ENCODE measurements around the gene DDRGK1. TPM values are rescaled to one million over a fixed set of nuclear protein-coding genes. Genes with fewer than 3 reads are reported as not detected.

DDRGK1 gene
- total RNA-seq, 1 experiment from 2014 or later: 65.5 TPM

GRCh38 chr20:3224681-3225421 is 20.4 kb upstream of the DDRGK1 start:
- no peaks in the 10 kb centered on the region for H3K27me3 ChIP-seq (ENCODE audit: control insufficient read depth, insufficient read depth, low read length)
- intact Hi-C loops (cut with micrococcal nuclease; ENCODE audit: unreplicated experiment) (no loop called here), in situ Hi-C loops (cut with HindIII; ENCODE audit: low pct_unique_long_range_greater_than_20kb, low sequenced_read_pairs) (no loop called here)
- H3K27ac ChIP-seq (ENCODE audit: low read length): peak overlapping the region; percentile 84
- ATAC-seq (peak; percentile 55), DNase-seq (ENCODE audit: low read depth, low spot score) (no peak)
- H3K9me3 ChIP-seq (ENCODE audit: control insufficient read depth, insufficient read depth, low read depth, low read length): no peaks in the 10 kb centered on the region
- no peaks in the 10 kb centered on the region for H3K36me3 ChIP-seq (ENCODE audit: control insufficient read depth, insufficient read depth, low read length)
- TF ChIP-seq SIN3A (IDR thresholded peaks at IDR 0.05; ENCODE audit: borderline replicate concordance, insufficient read depth, low read depth, low read length): no peak
- no peak for TF ChIP-seq CTCF (IDR thresholded peaks at IDR 0.05)
- no peak for TF ChIP-seq REST (IDR thresholded peaks at IDR 0.05; ENCODE audit: insufficient read depth in 1 of 2, low read depth in 2 of 2, low read length in 1 of 2)
- ChIA-PET CTCF (interaction anchor here (0.6 to 0.8 kb wide), 2 partner anchors 24 to 92 kb away, joined by 3 to 4 read pairs; no protein-coding TSS in a partner anchor), POLR2A (interaction anchor here (0.6 kb wide), 1 partner anchor 239 kb away, joined by 11 read pairs; no protein-coding TSS in a partner anchor)
- peaks cover 56% of the 10 kb centered on the region for H3K4me1 ChIP-seq (ENCODE audit: control insufficient read depth, insufficient read depth, low read length)
- no peak overlapping the region for H3K4me3 ChIP-seq (ENCODE audit: low read depth in 2 of 2, low read length in 2 of 2)
- no TSS peak for BruUV-seq (replicated peaks)

- ChIA-PET POLR2A (no interaction called here), CTCF (interaction anchor here (0.6 to 0.8 kb wide), 2 partner anchors 15 to 25 kb away, joined by 3 to 8 read pairs; partner anchors contain the start of gene SLC4A11)
- intact Hi-C loops (cut with micrococcal nuclease; ENCODE audit: unreplicated experiment): no loop called here
- peak overlapping the region; percentile 84 for H3K27ac ChIP-seq (ENCODE audit: low read length)
- in situ Hi-C loops (cut with HindIII; ENCODE audit: low pct_unique_long_range_greater_than_20kb, low sequenced_read_pairs): no loop called here
- peak; percentile 6; the same call in 1 of the 2 replicates for ATAC-seq
- no peak overlapping the region for H3K4me3 ChIP-seq (ENCODE audit: low read depth in 2 of 2, low read length in 2 of 2)
- BruUV-seq (replicated peaks): no TSS peak
- no peaks in the 10 kb centered on the region for H3K9me3 ChIP-seq (ENCODE audit: control insufficient read depth, insufficient read depth, low read depth, low read length)
- no peaks in the 10 kb centered on the region for H3K27me3 ChIP-seq (ENCODE audit: control insufficient read depth, insufficient read depth, low read length)
- H3K4me1 ChIP-seq (ENCODE audit: control insufficient read depth, insufficient read depth, low read length): peaks cover 58% of the 10 kb centered on the region
- no peak for TF ChIP-seq TCF7L2 (IDR thresholded peaks at IDR 0.05; ENCODE audit: low read depth, low read length)
- TF ChIP-seq POLR2AphosphoS5 (IDR thresholded peaks at IDR 0.05; ENCODE audit: low read depth, low read length): no peak
- no peak for TF ChIP-seq SIN3A (IDR thresholded peaks at IDR 0.05; ENCODE audit: borderline replicate concordance, insufficient read depth, low read depth, low read length)
- no peak for TF ChIP-seq REST (IDR thresholded peaks at IDR 0.05; ENCODE audit: insufficient read depth in 1 of 2, low read depth in 2 of 2, low read length in 1 of 2)
- TF ChIP-seq CTCF (IDR thresholded peaks at IDR 0.05): no peak
- no peaks in the 10 kb centered on the region for H3K36me3 ChIP-seq (ENCODE audit: control insufficient read depth, insufficient read depth, low read length)
- DNase-seq (ENCODE audit: low read depth, low spot score): no peak
Observed at GRCh38 chr20:3223994-3224680, 19.7 kb upstream of the DDRGK1 start.
